Measurements from ENCODE around the gene SMIM41.

DNA sequence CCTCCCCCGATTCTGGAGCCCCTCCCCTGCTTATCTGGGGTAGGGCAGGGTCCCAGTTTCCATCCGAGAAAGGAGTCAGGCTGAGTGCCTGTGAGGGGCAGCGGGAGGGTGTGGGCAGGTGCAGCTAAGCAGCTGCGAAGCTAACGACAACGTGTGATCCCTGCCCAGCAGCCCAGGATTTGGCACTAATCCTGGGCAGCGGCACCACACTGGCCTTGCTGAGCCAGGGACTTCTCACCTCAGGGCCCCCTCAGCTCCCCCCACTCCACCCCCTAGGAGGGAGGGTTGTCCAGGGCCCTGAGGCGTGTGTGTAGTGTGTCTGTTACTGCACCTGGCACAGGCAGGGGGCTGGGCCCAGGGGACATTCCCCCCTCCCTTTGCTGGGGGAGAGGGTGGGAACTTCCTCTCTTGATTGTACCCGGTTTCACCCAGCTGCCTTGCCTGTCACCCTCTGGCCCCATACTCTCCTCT, 1.8 kb downstream of the SMIM41 start:
- TF ChIP-seq HOXB5 (CRISPR knock-in tag; IDR thresholded peaks at IDR 0.05) (no peak), NR3C1 (IDR thresholded peaks at IDR 0.05) (no peak), TP53 (CRISPR knock-in tag; IDR thresholded peaks at IDR 0.05) (no peak), ZNF302 (CRISPR knock-in tag; IDR thresholded peaks at IDR 0.05) (no peak), POLR2A (IDR thresholded peaks at IDR 0.05; ENCODE audit: low read length) (no peak), CHD4 (IDR thresholded peaks at IDR 0.05; ENCODE audit: borderline replicate concordance) (no peak), NFE2L2 (conservative IDR thresholded peaks at IDR 0.05; ENCODE audit: low read length) (no peak), RARB (CRISPR knock-in tag; IDR thresholded peaks at IDR 0.05) (no peak)
- TF ChIP-seq, protein P1, sequence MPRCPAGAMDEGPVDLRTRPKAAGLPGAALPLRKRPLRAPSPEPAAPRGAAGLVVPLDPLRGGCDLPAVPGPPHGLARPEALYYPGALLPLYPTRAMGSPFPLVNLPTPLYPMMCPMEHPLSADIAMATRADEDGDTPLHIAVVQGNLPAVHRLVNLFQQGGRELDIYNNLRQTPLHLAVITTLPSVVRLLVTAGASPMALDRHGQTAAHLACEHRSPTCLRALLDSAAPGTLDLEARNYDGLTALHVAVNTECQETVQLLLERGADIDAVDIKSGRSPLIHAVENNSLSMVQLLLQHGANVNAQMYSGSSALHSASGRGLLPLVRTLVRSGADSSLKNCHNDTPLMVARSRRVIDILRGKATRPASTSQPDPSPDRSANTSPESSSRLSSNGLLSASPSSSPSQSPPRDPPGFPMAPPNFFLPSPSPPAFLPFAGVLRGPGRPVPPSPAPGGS (IDR thresholded peaks at IDR 0.05): no peak
- TF ChIP-seq, protein P2, sequence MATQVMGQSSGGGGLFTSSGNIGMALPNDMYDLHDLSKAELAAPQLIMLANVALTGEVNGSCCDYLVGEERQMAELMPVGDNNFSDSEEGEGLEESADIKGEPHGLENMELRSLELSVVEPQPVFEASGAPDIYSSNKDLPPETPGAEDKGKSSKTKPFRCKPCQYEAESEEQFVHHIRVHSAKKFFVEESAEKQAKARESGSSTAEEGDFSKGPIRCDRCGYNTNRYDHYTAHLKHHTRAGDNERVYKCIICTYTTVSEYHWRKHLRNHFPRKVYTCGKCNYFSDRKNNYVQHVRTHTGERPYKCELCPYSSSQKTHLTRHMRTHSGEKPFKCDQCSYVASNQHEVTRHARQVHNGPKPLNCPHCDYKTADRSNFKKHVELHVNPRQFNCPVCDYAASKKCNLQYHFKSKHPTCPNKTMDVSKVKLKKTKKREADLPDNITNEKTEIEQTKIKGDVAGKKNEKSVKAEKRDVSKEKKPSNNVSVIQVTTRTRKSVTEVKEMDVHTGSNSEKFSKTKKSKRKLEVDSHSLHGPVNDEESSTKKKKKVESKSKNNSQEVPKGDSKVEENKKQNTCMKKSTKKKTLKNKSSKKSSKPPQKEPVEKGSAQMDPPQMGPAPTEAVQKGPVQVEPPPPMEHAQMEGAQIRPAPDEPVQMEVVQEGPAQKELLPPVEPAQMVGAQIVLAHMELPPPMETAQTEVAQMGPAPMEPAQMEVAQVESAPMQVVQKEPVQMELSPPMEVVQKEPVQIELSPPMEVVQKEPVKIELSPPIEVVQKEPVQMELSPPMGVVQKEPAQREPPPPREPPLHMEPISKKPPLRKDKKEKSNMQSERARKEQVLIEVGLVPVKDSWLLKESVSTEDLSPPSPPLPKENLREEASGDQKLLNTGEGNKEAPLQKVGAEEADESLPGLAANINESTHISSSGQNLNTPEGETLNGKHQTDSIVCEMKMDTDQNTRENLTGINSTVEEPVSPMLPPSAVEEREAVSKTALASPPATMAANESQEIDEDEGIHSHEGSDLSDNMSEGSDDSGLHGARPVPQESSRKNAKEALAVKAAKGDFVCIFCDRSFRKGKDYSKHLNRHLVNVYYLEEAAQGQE (IDR thresholded peaks at IDR 0.05): no peak
- TF ChIP-seq, protein P3, sequence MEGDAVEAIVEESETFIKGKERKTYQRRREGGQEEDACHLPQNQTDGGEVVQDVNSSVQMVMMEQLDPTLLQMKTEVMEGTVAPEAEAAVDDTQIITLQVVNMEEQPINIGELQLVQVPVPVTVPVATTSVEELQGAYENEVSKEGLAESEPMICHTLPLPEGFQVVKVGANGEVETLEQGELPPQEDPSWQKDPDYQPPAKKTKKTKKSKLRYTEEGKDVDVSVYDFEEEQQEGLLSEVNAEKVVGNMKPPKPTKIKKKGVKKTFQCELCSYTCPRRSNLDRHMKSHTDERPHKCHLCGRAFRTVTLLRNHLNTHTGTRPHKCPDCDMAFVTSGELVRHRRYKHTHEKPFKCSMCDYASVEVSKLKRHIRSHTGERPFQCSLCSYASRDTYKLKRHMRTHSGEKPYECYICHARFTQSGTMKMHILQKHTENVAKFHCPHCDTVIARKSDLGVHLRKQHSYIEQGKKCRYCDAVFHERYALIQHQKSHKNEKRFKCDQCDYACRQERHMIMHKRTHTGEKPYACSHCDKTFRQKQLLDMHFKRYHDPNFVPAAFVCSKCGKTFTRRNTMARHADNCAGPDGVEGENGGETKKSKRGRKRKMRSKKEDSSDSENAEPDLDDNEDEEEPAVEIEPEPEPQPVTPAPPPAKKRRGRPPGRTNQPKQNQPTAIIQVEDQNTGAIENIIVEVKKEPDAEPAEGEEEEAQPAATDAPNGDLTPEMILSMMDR (IDR thresholded peaks at IDR 0.05): no peak
- TF ChIP-seq, protein P4, sequence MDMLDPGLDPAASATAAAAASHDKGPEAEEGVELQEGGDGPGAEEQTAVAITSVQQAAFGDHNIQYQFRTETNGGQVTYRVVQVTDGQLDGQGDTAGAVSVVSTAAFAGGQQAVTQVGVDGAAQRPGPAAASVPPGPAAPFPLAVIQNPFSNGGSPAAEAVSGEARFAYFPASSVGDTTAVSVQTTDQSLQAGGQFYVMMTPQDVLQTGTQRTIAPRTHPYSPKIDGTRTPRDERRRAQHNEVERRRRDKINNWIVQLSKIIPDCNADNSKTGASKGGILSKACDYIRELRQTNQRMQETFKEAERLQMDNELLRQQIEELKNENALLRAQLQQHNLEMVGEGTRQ (IDR thresholded peaks at IDR 0.05): no peak
